GM18858 (cell line): ENCODE data around the gene ST3GAL3.
"Not testable (repeated sequence)": the region's sequence is repeated elsewhere in the genome, so short reads cannot be mapped to it uniquely, and the experiment has no call there.

Experiments
- ATAC-seq: cut with Tn5 transposase; IDR thresholded peaks from one replicate; pipeline ENCODE4 v1.9.1; 2021; ENCODE audit not compliant: unreplicated experiment

ST3GAL3 gene

DNA sequence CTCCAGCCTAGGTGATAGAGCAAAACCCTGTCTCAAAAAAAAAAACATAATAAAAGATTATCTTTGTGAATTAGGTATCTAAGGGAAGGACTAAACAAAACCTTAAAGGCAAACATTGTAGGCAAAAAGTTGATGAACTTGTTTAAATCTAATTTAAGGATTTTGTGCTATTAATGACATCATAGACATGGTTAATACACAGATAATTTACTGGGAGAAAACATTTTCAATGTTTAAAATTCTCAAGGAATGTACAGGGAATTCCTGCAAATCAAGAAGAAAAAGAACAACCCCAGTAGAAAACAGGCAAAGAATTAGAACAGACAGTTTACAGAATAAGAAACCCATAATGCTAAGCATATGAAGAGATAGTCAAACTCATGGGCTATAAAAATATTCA lies 47.6 kb downstream of the ST3GAL3 start:
- no peak for ATAC-seq

- ATAC-seq = no peak
Measured at GRCh38 chr1:43757343-43758053, 50.2 kb downstream of the ST3GAL3 start.

DNA sequence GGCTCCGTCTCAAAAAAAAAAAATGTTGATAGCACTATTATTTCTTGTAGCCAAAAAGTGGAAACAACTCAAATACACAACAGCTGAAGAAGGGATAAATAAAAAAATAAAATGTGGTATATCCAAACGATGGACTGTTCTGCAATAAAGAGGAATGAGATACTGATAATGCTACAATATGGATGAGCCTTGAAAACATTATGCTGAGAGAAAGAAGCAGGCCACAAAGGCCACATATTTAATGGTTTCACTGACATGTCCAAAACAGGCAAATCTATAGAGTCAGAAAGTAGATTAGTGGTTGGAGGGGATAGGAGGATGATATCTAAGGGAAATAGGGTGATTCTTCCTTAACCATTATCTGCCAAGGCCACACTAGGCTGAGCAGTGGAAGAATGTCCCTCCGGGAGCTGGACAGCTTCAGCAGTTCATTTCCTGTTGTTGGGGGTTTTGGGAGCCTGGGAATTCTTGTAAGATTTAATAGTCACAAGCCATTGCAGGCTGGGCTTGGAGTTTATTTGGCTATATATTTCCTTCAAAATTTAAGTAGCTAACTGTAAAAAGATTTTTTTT lies 53.5 kb downstream of the ST3GAL3 start:
- ATAC-seq = no peak

DNA sequence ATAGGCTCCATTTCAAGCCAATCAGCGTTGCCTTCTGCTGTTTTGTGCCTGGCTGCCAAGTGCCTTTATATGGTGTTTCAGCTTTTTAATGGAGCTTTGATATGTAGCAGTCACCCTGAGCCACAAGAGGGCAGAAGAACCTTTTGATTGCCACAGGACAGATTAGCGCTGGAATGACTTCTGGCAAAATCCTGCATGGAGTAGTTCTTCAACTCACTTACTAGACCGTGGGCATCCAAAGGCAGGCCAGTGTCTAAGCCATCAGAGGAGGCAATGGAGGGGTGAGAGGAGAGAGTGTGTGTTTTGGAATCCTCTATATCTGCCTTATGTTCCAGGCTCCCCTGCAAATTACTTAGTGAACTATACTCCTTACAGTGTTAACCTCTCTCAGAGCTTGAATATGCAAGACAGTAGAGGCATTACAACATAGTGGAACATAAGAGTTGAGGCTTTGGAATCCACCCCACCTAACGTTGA lies 56.2 kb downstream of the ST3GAL3 start:
- ATAC-seq = no peak

- no peak for ATAC-seq
Measured at GRCh38 chr1:43764581-43764980, 57.2 kb downstream of the ST3GAL3 start.

DNA sequence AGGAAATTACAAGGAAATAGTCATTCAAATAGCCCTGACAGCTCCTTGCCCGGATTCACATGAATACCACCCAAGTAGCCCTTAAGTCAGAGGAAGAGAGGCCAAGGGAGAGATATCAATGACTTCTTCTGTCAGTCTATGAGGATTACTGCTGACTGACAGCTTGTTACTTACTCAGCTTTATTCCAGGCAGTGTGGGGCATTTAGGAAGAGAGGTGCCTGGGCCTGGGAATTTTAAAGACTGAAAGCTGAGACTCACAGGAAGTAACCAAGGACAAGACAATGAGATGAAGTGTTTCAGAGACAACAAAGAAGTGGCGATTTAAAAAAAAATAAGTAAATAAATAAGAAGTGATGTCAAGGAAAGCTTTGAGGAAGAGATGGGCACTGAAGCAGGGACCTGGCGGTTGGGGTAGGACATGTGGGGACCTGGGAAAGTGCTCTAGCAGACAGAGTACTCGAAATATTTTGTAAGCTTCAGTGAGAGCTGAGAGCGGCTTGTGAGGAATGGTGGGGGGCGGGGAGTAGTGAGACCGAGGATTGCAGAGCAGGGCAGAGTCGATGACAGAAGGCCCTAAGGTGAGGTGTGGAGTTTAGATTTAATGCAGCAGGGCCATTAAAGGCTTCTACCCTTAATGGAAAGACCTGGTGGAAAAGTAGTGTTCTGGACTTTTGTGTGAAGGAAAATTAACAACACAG lies 58.9 kb downstream of the ST3GAL3 start:
- no peak for ATAC-seq

DNA sequence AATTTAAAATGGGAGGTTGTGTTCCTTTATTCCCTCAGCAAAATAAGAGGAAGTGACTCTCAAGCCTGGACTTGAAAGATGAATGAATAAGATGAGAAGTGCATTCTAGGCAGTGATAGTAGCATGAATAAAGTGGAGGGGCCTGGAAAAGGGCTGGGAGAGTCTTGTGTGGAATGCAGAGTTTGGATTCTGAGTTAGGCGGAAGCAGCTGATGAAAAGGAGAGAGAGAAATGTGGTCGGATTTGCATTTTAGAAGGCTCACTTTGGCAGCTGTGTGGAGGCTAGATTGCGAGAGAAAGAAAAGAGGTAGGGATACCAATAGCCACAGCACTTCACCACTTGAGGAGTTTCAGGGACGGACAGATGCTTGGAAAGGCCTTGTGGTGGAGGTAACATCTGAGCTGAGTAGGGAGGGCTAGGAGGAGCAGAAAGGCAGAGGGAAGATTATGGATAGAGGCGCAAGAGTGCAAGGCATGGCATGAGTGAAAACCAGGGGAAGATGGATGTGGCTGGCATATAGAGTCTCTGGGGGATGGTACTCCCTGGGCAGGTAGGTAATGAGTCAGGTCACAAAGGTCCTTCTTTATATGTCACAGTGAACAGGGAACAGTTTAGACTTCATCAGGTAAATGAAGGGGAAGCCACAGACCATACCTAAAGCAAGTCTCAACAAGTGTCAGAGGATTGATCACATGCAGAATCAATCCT lies 59.6 kb downstream of the ST3GAL3 start:
- ATAC-seq = no peak

GRCh38 chr1:43768168-43768567 lies 60.8 kb downstream of the ST3GAL3 start:
- no peak for ATAC-seq

DNA sequence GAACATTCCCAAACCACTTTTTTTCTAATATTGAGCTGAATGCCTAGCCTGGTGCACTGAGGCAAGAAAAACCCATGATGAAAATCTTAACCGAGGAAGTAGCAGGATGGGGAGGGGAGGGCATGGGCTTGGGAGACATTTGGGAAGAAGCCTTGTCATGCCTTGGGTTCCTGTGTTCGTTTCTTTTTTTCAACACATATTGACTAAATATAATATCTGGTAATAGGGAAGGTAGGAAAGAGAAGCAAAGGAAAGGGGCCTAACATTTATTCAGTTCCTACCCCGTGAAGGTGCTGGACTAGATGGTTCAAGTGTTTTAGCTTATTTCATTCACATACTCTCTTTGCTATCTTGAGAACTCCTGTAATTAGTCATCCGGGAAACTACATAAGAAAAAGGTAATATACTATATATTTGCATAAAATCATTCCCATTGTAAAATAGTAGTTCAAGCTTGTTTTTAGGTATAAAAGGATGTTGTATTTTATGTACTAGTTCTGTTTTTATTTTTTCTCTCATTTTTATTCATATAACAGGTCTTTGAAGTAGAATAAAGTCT lies 62.1 kb downstream of the ST3GAL3 start:
- ATAC-seq = no peak

GRCh38 chr1:43770111-43770510 lies 62.8 kb downstream of the ST3GAL3 start:
- ATAC-seq = no peak

- ATAC-seq = no peak
Measured at GRCh38 chr1:43772978-43773377, 65.6 kb downstream of the ST3GAL3 start.

DNA sequence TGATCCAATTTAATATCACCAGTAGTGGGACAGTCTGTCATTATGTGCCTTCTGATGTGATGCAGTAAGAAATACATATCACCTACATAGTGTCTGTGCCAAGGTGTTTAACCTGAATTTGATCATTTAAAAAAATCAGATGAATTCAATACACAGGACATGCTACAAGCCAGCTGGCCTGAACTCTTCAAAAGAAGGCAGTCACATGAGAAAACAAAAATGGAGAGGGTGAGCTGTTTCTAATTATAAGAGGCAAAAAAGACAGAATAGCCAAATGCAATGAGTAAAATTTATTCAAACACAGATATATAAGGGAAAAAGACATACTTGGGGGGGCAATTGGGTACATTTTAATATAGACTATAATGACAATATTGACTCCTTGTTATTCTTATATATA lies 66.5 kb downstream of the ST3GAL3 start:
- ATAC-seq = no peak

DNA sequence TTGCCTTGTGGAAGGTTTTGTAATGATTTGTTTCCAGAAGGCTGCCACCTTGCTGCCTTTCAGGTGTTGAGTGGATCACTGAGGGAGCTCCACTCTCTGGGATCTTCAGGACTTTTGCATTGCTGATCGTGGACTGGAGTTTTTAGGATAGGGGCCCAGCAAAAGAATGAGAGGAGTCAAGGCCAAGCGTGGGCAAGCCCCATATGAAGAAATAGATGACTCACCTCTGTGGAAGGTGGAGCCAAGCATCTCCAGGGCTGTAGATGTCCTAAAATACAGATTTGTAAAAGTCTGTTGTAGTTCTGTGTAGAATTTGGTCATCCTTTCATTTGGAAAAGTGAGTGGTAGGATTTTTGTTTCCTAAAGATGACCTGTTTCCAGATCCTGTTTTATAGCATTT lies 67.0 kb downstream of the ST3GAL3 start:
- no peak for ATAC-seq

GRCh38 chr1:43776043-43776761 lies 68.9 kb downstream of the ST3GAL3 start:
- no peak for ATAC-seq

- ATAC-seq = not testable (repeated sequence)
Measured at GRCh38 chr1:43777916-43778315, 70.6 kb downstream of the ST3GAL3 start.

DNA sequence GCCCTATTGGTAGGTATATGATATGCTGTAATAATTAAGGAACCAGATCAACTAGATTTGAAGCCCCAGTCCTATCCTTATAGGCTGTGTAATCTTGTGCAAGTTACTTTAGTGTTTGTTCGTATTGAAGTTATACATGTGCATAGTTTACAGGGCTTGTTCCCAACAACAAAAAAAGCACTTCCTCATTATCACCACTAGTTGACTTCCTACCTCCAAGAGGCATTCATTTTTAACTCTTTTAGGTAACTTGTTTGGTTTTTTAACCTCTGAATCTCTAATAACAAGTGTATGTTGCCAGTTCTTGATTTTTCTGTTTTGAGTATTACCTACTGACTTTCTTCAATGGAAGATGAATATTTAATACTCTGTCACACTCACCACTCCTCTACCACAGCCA lies 71.9 kb downstream of the ST3GAL3 start:
- no peak for ATAC-seq

DNA sequence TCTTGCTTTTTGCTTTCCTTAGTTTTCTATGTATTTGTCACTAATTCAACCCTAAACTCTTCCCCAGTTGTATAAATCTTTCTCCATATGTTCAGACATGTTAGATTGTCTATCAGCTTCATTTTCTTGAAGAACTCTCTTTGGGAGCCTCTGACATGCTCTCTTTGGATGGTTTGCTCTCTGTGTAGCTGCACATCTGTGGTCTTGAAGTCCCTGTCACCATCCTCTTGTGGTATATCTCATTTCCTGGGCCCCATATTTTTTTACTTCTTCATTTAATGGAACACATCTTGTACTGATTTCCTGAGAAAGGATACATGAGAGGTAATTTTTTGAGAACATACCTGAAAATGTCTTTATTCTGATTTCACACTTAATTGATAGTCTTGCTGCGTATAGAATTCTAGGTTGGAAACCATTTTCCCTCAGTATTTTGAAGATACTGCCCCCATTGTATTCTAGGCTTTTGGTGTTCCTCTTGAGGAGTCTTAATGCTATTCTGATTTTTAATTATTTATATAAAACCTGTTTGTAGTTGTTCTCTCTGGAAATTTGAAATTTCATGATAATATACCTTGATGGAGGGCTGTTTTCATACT lies 72.6 kb downstream of the ST3GAL3 start:
- ATAC-seq = no peak

DNA sequence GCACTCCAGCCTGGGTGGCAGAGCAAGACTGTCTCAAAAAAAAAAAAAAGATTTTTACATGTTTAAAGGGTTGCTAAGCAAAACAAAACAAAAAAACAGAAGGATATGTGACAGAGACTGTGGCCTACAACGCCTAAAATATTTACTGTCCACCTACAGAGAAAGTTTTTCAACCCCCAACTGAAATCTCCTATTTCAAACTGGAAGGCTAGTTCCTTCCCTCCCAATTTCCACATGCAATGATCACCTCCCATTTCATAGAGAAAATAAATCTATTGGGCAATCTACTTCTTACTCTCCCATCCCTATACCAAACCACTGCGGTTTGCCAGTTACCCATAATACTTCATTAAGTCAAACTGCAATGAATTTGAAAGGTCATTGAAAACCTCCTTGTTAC lies 74.2 kb downstream of the ST3GAL3 start:
- ATAC-seq = no peak

DNA sequence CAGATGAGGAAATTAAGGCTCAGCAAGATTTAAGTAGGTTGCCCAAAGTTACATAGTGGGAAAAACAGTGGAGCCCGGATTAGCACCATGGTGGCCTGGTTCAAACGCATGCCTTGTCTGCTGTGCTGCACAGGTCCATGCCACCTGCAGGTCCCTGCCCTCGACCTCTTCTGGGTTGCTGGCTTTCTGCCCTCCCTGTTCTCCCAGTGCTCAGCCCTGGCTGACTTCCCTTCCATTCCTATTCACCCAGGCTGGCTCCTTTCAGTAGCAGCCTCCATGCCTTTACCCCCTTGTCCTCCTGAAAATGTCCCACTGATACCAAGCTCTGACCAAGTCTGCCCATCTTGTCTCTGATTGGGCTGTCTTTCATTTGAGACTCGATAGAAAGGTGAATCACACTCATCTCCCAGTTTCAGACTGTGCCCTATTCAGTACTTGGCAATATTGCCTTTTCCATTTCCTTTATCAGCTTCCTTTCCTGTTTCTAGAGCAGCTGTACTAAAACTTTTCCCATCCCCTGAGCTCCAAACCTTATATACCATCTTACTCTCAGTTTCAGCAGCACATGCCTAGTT lies 75.8 kb downstream of the ST3GAL3 start:
- no peak for ATAC-seq

DNA sequence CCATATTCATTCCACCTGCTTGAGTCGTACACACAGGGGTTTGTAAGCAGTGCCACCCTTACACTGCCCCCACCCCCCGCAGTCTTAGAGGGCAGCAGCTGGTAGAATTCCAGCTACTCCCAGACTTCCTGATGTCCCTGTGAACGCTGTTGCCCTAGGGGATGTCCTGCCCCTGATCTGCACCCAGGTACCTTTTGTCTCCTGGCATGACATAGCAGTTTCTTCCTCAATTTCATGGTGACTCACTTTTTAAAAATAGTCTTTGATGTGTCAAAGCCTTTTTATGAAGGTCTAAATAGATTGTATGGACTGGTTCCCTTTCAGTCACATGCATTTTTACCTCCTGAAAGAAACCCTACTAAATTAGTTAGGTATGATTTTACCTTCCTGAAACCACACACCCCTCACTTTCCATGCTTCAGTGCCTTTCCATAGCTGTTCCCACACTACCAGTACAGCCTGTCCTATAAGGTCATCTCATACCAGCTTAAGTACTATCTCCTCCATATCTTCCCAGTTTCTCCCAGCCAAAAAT lies 76.4 kb downstream of the ST3GAL3 start:
- ATAC-seq = no peak
